ENCODE results near the gene KCTD21. TPM values are rescaled to one million over a fixed set of nuclear protein-coding genes. Genes with fewer than 3 reads are reported as not detected.

KCTD21 gene
- total RNA-seq, 4 donors from 2014 or later: 10.6 to 16.1 (median 11.7) TPM

- TF ChIP-seq, protein P1, sequence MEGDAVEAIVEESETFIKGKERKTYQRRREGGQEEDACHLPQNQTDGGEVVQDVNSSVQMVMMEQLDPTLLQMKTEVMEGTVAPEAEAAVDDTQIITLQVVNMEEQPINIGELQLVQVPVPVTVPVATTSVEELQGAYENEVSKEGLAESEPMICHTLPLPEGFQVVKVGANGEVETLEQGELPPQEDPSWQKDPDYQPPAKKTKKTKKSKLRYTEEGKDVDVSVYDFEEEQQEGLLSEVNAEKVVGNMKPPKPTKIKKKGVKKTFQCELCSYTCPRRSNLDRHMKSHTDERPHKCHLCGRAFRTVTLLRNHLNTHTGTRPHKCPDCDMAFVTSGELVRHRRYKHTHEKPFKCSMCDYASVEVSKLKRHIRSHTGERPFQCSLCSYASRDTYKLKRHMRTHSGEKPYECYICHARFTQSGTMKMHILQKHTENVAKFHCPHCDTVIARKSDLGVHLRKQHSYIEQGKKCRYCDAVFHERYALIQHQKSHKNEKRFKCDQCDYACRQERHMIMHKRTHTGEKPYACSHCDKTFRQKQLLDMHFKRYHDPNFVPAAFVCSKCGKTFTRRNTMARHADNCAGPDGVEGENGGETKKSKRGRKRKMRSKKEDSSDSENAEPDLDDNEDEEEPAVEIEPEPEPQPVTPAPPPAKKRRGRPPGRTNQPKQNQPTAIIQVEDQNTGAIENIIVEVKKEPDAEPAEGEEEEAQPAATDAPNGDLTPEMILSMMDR (IDR thresholded peaks at IDR 0.05; ENCODE audit: low read depth): no peak
These were observed 1.9 kb upstream of the KCTD21 start for GRCh38 chr11:78190374-78190773.

- TF ChIP-seq, protein P1 (IDR thresholded peaks at IDR 0.05; ENCODE audit: low read depth): no peak
These were observed 1.4 kb upstream of the KCTD21 start for GRCh38 chr11:78189851-78190250.

DNA sequence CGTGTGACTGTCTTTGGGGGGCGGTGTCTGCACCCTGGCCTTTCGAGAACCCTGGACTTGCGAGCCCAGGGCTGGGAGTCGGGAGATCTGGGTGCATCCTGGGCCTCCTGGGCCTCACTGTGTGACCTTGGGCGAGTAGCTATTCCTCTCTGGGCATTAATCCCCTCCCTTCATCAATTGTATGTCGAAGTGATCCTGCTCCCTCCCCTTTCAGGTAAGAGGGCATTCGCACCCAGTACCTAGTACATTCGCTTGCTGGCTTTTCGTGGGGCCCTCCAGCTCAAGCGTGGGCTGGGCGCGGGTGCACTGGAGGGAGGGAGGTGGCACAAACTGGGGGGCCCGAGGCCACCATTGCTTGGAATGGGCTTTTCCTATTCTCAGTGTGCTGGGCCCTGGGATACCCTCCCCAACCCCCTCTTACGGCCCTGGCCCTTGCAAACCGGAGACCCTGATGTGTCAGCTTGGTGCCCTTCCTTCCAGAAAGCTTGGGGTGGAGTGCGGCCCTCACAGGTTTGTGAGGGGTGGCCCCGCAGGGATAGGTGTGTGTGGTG, 823 bp upstream of the KCTD21 start:
- TF ChIP-seq, protein P1 (IDR thresholded peaks at IDR 0.05; ENCODE audit: low read depth): no peak

DNA sequence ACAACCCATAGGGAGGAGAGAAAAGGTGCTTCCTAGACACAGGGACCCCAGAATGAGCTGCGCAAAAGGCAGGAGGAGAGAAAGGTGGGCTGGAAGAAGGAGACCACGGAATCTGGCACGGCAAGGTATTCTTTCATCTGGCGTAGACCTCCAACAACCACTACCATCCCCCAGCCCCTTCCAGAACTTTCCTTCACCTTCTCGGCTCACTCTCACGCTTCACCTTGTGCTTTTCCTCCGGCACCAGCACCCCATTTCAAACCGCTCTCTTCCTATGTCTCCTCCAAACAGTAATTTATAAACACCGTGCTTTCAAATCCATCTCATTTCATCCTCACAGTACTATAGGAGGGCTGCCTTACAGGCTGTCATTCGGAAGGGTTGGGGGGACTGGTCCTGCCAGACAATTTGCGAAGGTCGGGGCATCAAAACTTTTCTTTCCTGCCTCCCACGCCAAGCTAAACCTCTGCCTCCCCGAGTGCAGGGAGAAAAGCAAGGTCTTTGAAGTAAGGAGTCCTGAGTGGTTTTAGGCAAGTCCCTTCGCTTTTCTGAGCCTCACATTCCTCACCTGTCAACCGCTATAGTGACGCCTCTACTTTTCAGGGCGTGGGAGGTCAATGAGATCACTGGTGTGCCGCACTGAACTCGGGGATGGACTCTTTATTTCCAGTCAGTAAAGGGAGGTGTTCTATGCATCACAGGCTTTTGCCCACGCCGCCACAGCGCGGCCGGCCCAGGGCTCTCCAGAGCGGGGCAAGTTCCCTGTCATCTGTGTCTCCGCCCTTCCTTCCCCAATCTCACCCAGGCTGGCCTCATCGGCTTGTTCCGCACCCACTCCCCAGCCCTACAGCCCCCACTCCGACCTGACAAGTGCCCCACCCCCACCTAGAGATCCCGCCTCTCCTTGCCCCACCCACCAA, 800 bp downstream of the KCTD21 start:
- TF ChIP-seq, protein P1 (IDR thresholded peaks at IDR 0.05; ENCODE audit: low read depth): no peak

GRCh38 chr11:78181185-78181584, 7.2 kb downstream of the KCTD21 start:
- TF ChIP-seq, protein P1 (IDR thresholded peaks at IDR 0.05; ENCODE audit: low read depth): no peak

DNA sequence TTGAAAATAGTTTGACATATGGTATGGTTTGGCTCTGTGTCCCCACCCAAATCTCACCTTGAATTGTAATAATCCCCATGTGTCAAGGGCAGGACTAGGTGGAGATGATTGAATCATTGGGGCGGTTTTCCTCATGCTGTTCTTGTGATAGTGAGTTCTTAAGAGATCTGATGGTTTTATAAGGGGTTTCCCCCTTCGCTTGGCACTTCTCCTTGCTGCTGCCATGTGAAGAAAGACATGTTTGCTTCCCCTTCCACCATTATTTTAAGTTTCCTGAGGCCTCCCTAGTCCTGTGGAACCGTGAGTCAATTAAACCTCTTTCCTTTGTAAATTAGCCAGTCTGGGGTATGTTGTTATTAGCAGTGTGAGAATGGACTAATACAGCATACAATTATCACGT, 7.7 kb downstream of the KCTD21 start:
- TF ChIP-seq, protein P1 (IDR thresholded peaks at IDR 0.05; ENCODE audit: low read depth): no peak

DNA sequence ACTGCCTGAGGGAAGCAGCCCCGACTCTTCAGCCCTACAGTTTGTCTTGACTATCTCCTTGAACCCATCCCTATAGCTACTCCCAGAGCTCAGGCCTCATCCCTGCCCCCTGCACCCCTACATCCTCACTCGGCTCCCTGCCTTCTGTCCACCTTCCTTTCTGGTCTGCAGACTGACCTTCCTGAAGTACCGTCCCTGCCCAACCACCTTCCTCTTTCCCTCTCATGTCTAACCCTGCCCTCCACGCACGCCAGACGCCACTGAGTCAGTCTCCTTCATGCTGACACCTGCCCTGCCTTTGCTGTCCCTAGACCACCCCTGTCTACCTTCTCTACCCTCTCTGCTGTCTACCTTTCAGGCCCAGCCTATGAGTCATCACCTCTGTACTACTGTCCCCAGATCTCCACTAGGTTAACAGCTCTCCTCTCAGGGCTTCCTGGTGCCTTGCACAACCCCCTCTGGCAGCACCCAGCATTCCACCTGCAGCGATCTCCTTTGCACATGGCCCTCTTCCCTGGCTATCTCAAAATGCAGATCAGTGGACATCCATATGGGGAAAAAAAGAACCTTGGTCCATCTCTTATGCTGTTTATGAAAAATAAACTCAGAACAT, 8.9 kb downstream of the KCTD21 start:
- TF ChIP-seq, protein P1 (IDR thresholded peaks at IDR 0.05; ENCODE audit: low read depth): no peak

Data from subcutaneous adipose tissue (tissue), 4 donors.